NCI-H2171 (cell line): ENCODE measurements around the gene PMEPA1.

Experiments used
- DNase-seq: peaks from one replicate; lab custom pipeline; 2025; lab: John Stamatoyannopoulos, UW

Gene PMEPA1

DNA sequence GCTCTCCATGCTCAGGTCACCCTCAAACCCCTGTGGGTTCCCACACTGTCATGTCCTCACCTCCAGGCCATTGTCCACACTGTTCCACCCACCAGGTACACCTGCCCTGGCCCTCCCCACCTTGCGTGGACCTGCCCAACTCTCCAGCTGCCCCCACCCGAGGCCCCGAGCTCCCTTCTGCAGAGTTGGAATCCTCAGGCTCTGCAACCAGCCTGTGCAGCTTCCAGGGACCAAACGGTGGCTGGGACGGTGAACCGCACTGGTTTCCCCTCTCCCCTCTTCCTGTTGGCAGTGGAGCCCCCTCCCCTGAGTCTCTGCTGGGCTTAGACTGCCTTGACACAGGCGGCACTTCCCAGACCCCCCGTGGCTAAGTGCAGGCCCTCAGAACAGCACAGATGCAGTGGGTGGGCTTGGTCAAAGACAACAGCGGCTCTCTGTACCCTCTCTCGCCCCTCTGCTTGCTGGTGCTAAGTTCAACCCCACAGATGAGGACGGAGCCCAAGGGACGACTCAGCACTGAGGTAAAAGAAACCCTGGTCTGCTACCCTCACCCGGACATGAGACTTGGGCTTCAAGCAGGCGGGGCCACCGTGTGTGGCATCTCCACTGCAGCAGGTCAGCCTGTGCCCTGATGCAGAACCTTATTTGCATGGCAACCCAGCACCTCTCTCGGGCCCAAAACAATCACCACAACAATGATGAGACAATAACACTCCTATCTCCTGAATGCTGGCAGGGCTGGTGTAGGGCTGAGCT is 100.6 kb downstream of the PMEPA1 start:
- DNase-seq = no peak

DNA sequence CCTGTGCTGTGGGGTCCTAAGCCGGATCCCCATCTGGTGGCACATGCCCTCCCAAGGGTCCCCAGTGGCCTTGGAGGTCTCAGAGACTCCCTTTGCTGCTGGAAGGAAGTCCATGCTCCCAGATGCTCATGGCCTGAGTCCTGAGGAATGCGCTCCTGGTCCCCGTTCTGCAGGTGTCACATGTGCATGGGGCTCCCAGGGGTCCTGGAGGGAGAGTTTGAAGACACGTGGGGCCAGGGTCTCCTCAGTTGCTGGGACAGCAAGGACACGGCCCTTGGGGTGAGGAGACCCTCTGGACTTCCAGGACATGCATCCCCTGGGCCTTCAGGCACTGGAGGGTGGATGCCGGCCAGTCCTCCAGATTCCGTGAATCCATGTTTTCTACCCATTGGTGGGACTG is 101.3 kb downstream of the PMEPA1 start:
- no peak for DNase-seq

DNA sequence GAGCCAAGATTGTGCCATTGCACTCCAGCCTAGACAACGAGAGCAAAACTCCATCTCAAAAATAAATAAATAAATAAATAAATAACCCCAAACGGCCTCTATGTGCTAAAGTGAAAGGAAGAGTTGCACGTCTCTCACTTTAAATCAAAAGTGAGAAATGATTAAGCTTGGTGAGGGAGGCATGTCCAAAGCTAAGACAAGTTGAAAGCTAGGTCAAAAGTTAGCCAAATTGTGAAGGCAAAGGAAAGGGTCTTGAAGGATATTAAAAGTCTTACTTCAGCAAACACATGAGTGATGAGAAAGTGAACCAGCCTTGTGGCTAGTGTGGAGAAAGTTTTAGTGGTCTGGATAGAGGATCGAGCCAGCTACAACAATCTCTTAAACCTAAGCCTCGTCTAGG is 103.9 kb downstream of the PMEPA1 start:
- DNase-seq = no peak

DNA sequence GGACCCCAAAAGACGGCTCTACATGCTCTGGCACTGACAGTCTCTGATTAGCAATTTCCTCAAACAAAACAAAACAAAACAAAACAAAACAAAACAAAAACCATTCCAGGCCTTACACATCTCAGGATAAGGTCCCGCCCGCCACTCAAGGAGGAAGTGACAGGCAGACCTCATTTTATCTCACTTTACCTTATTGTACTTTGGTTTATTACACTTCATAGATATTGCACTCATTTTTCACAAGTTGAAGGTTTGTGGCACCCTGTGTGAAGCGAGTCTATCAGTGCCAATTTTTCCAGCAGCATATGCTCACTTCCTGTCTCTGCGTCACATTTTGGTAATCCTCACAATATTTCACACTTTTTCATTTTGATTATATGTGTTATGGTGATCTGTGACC is 104.8 kb downstream of the PMEPA1 start:
- no peak for DNase-seq

DNA sequence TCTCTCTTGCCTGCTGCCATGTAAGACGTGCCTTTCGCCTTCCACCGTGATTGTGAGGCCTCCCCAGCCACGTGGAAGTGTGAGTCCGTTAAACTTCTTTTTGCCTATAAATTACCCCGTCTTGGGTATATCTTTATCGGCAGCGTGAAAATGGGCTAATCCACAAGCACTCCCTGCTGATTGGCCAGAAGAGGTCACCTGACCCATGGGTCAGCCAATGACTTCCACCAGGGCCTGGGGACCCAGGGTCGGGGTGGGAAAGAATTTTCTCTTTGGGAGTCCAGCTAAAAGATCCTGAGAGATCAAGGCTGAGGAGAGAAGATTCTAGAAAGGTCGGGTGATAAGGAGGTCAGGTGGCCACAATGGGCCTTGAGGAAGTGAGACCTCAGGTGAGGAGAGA is 106.7 kb downstream of the PMEPA1 start:
- DNase-seq = no peak

DNA sequence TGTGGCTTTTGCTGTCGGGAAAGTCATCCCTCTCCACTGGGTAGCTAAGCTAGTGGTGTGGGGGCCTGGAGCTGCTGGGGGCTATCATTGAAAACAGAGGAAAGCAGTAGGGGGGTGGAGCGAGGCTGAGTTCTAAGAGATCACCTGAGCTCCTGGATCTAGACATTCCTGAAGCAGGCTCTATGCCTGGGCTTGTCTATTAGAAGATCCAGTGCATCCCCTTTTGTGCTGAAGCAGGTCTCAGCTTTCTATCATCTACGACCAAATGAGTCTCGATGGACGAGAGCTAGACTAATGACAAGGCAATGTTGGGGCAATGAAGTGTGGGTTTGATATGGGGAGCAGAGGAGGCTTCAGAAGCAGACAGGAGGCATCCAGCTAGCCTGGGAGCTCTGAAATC is 108.1 kb downstream of the PMEPA1 start:
- DNase-seq = no peak

DNA sequence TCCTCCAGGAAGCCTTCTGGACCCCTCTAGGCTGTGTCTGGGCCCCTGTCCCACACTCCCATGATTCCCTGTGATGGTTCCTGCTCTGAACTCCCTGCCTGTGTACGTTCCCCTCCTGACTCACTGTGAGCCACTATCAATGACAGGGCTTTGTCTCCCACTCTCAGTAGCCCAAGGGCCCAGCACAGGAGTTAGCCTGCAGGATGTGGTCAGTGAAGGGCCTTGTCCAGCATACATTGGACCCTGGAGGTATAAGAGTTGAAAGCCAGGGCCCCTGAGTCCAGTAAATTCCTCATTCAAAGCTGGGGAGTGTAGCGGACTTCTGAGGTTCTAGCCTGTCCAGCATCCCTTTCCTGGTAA is 108.6 kb downstream of the PMEPA1 start:
- no peak for DNase-seq

DNA sequence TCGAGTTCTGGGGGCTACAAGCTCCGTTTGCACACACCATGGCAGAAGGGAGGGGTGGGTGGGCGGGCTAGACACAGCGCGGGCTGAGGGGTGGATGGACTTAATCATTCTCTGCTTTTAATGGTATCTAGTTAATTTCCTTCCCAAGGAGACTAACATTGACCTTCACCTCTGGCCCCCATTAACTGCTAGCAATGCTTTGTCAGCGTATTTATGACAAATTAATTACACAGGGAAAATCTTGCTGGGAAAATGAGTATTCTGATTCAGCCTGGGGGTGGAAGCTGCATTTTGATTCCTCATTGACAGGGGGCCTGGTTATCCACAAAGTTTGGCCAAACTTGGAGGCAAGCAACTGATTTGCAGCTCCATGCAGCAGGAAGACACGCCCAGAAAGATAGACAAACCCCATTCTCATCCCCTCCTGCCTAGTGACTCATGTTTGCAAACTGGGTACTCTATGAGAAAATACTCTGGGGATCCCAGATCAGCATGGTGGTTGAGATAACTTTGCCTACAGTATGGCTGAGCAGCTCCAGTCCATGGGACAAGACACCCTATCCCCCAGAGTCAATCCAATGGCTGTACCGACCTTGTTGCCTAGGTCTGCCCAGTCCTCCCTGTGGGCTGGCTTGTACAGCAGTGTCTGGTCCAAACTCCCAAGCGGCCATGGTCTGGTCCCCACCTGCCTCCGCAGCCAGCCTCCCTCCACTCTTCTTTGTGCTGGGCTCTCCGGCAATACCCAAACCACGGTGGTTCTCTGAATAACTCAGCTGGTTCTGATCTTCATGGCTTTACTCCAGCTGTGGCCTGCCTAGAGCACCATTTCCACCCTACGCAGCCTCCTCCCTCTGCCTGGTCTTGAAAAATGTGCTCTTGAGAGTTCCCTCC is 109.2 kb downstream of the PMEPA1 start:
- no peak for DNase-seq

DNA sequence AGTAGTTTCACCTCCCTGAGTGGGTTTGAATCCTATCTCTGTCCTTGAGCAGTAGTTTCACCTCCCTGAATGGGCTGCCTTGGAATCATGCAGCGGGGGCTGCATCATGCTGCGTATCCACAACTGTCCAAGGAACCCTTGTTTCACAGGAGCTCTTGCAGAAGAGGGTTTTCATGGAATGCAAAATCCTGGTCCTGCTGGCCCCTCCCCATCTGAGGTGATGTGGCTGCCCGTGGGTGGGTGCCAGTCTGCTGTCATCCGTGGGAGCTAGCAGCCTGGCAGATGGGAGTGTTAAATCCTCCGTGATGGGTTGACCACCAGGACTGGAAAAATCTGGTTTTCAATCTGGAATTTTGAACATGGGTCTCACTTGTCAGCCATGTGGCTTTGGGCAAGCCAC is 111.3 kb downstream of the PMEPA1 start:
- no peak for DNase-seq
